Caco-2 (cell line): Measurements from ENCODE around the gene C16orf87. TPM values are rescaled to one million over a fixed set of nuclear protein-coding genes. Genes with fewer than 3 reads are reported as not detected.
"Not testable (repeated sequence)": the region's sequence is repeated elsewhere in the genome, so short reads cannot be mapped to it uniquely, and the experiment has no call there.

Experiments used
- BruUV-seq: library from RNA; stranded (reverse); fragments of 400-500 nt; replicated peaks from 2 replicates; lab custom pipeline; 2021; lab: Mats Ljungman, UMichigan
- CTCF ChIA-PET: fragments of 300-600 bp; sonication (Branson Sonifier 250); formaldehyde crosslinking; loops from one replicate; lab custom pipeline; 2022; ENCODE audit warnings: antibody characterized with exemption; lab: Charles Lee
- POLR2A ChIA-PET: fragments of 300-600 bp; sonication (Branson Sonifier 250); formaldehyde crosslinking; loops from one replicate; lab custom pipeline; 2022; ENCODE audit warnings: antibody characterized with exemption; lab: Charles Lee
- DNase-seq, 2 experiments: peaks; one replicate each; pipeline versions ENCODE4 v3.0.0 to v3.0.0-alpha.2; 2020 to 2022
- H3K27me3 ChIP-seq: replicated peaks from 2 replicates; pipeline ENCODE4 v1.6.0; 2011; ENCODE audit warnings: low read length; ENCODE audit not compliant: control insufficient read depth, insufficient read depth
- H3K36me3 ChIP-seq: 2 replicates; pipeline ENCODE4 v1.5.1; 2011; ENCODE audit warnings: low read length; ENCODE audit not compliant: control insufficient read depth, insufficient read depth
- H3K4me1 ChIP-seq: fragments of 250-450 bp; sonication (Bioruptor Pico); 2 replicates; pipeline ENCODE4 v1.5.1; 2020; ENCODE audit warnings: mild to moderate bottlenecking
- H3K4me3 ChIP-seq: 2 replicates; pipeline ENCODE4 v1.5.1; 2011; ENCODE audit warnings: low read depth, mild to moderate bottlenecking, control low read depth, low read length
- H3K9me3 ChIP-seq: fragments of 250-450 bp; sonication (Bioruptor Pico); 2 replicates; pipeline ENCODE4 v1.5.1; 2020; ENCODE audit warnings: mild to moderate bottlenecking, moderate library complexity
- H3K27ac Mint-ChIP-seq: one replicate; pipeline ENCODE4 v1.8.0; 2022; ENCODE audit warnings: mixed read lengths; ENCODE audit not compliant: unreplicated experiment
- H3K27me3 Mint-ChIP-seq: one replicate; pipeline ENCODE4 v1.8.0; 2022; ENCODE audit warnings: mixed read lengths; ENCODE audit not compliant: insufficient read depth, unreplicated experiment
- H3K36me3 Mint-ChIP-seq: one replicate; pipeline ENCODE4 v1.8.0; 2022; ENCODE audit warnings: mild to moderate bottlenecking, mixed read lengths; ENCODE audit not compliant: insufficient read depth, unreplicated experiment
- H3K4me1 Mint-ChIP-seq: one replicate; pipeline ENCODE4 v1.8.0; 2022; ENCODE audit warnings: low read depth, mixed read lengths; ENCODE audit not compliant: unreplicated experiment
- H3K4me3 Mint-ChIP-seq: one replicate; pipeline ENCODE4 v1.8.0; 2022; ENCODE audit warnings: mild to moderate bottlenecking, moderate library complexity, mixed read lengths; ENCODE audit not compliant: unreplicated experiment
- H3K9me3 Mint-ChIP-seq: one replicate; pipeline ENCODE4 v1.8.0; 2022; ENCODE audit warnings: mixed read lengths; ENCODE audit not compliant: unreplicated experiment
- intact Hi-C: fragments of 100-400 bp; cut with micrococcal nuclease; formaldehyde crosslinking; loops from one replicate; pipeline ENCODE4 v1.10.0; 2022; ENCODE audit not compliant: unreplicated experiment
- total RNA-seq: library from RNA; stranded (reverse); gene quantifications from 2 replicates; pipeline ENCODE4 v1.2.3, GENCODE V29; 2022
- TF ChIP-seq, protein P1 (sequence below), 2 experiments: fragments of 200-600 bp in 1 of 2; IDR thresholded peaks; 1 replicate in 1 of 2; 2 replicates in 1 of 2; pipeline versions ENCODE4 v1.5.1 to v1.8.0; 2011 to 2022; ENCODE audit warnings: antibody characterized with exemption in 1 of 2, control low read depth in 1 of 2, inconsistent platforms in 1 of 2, low read depth in 1 of 2, low read length in 1 of 2, mild to moderate bottlenecking in 1 of 2, moderate library complexity in 1 of 2; ENCODE audit not compliant: insufficient read depth in 1 of 2, severe bottlenecking in 1 of 2, unreplicated experiment in 1 of 2

C16orf87 gene
- total RNA-seq, 1 experiment from 2014 or later, result 12.1 TPM

GRCh38 chr16:46871597-46871996 is 40.6 kb upstream of the C16orf87 start:
- Mint-ChIP-seq H3K4me1 (peaks cover 19% of the 10 kb centered on the region), H3K36me3 (no peaks in the 10 kb centered on the region), H3K27ac (no peak overlapping the region), H3K27me3 (no peaks in the 10 kb centered on the region), H3K4me3 (no peak overlapping the region), H3K9me3 (no peaks in the 10 kb centered on the region)
- H3K4me1 ChIP-seq, result peaks cover 20% of the 10 kb centered on the region
- intact Hi-C loops, result no loop called here
- H3K4me3 ChIP-seq, result no peak overlapping the region
- BruUV-seq, result no TSS peak
- ChIA-PET CTCF (no interaction called here), POLR2A (interaction anchor here (0.7 kb wide), 1 partner anchor 82 kb away, joined by 3 read pairs; no protein-coding TSS in a partner anchor)
- no peaks in the 10 kb centered on the region for H3K27me3 ChIP-seq
- TF ChIP-seq, protein P1, sequence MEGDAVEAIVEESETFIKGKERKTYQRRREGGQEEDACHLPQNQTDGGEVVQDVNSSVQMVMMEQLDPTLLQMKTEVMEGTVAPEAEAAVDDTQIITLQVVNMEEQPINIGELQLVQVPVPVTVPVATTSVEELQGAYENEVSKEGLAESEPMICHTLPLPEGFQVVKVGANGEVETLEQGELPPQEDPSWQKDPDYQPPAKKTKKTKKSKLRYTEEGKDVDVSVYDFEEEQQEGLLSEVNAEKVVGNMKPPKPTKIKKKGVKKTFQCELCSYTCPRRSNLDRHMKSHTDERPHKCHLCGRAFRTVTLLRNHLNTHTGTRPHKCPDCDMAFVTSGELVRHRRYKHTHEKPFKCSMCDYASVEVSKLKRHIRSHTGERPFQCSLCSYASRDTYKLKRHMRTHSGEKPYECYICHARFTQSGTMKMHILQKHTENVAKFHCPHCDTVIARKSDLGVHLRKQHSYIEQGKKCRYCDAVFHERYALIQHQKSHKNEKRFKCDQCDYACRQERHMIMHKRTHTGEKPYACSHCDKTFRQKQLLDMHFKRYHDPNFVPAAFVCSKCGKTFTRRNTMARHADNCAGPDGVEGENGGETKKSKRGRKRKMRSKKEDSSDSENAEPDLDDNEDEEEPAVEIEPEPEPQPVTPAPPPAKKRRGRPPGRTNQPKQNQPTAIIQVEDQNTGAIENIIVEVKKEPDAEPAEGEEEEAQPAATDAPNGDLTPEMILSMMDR (IDR thresholded peaks at IDR 0.05; ENCODE audit: insufficient read depth in 1 of 2, low read depth in 1 of 2, low read length in 1 of 2, severe bottlenecking in 1 of 2, unreplicated experiment in 1 of 2), result no peak
- H3K36me3 ChIP-seq, result no peaks in the 10 kb centered on the region
- DNase-seq, result no peak
- H3K9me3 ChIP-seq, result no peaks in the 10 kb centered on the region

GRCh38 chr16:46868891-46869290 is 37.9 kb upstream of the C16orf87 start:
- CTCF ChIA-PET, result not testable (repeated sequence)

GRCh38 chr16:46867486-46867885 is 36.5 kb upstream of the C16orf87 start:
- H3K27me3 ChIP-seq, H3K36me3 ChIP-seq, H3K36me3 Mint-ChIP-seq, H3K4me3 ChIP-seq, H3K9me3 ChIP-seq, H3K27ac Mint-ChIP-seq, H3K4me3 Mint-ChIP-seq, DNase-seq, H3K4me1 ChIP-seq, H3K27me3 Mint-ChIP-seq, BruUV-seq, H3K9me3 Mint-ChIP-seq, CTCF ChIA-PET, intact Hi-C loops, POLR2A ChIA-PET: not testable (repeated sequence)
- peaks cover 15% of the 10 kb centered on the region for H3K4me1 Mint-ChIP-seq

More at GRCh38 chr16:46868891-46869290, 37.9 kb upstream of the C16orf87 start:
- H3K27ac Mint-ChIP-seq, H3K4me3 Mint-ChIP-seq, intact Hi-C loops, H3K4me1 ChIP-seq, H3K9me3 Mint-ChIP-seq, DNase-seq, POLR2A ChIA-PET, BruUV-seq, H3K36me3 Mint-ChIP-seq, H3K27me3 Mint-ChIP-seq, H3K27me3 ChIP-seq, H3K9me3 ChIP-seq, H3K36me3 ChIP-seq, H3K4me3 ChIP-seq: not testable (repeated sequence)
- H3K4me1 Mint-ChIP-seq, result peaks cover 15% of the 10 kb centered on the region

- H3K4me3 ChIP-seq, result no peak overlapping the region
- TF ChIP-seq, protein P1 (IDR thresholded peaks at IDR 0.05; ENCODE audit: insufficient read depth in 1 of 2, low read depth in 1 of 2, low read length in 1 of 2, severe bottlenecking in 1 of 2, unreplicated experiment in 1 of 2), result no peak
- no peak overlapping the region for H3K4me3 Mint-ChIP-seq
- peaks cover 8% of the 10 kb centered on the region for H3K4me1 Mint-ChIP-seq
- H3K27ac Mint-ChIP-seq, result no peak overlapping the region
- no TSS peak for BruUV-seq
- H3K27me3 Mint-ChIP-seq, result no peaks in the 10 kb centered on the region
- DNase-seq, result no peak
- H3K9me3 ChIP-seq, result no peaks in the 10 kb centered on the region
- no peaks in the 10 kb centered on the region for H3K36me3 ChIP-seq
- no peaks in the 10 kb centered on the region for H3K36me3 Mint-ChIP-seq
- ChIA-PET CTCF (no interaction called here), POLR2A (no interaction called here)
- intact Hi-C loops, result no loop called here
- no peaks in the 10 kb centered on the region for H3K27me3 ChIP-seq
- peaks cover 7% of the 10 kb centered on the region for H3K4me1 ChIP-seq
- no peaks in the 10 kb centered on the region for H3K9me3 Mint-ChIP-seq
Measured at GRCh38 chr16:46866286-46866685, 35.3 kb upstream of the C16orf87 start.
